Measurements from ENCODE around the gene KLK5. TPM values are rescaled to one million over a fixed set of nuclear protein-coding genes. Genes with fewer than 3 reads are reported as not detected.
"Not testable (repeated sequence)": the region's sequence is repeated elsewhere in the genome, so short reads cannot be mapped to it uniquely, and the experiment has no call there.

Gene KLK5
- total RNA-seq, 1 donor from 2014 or later = not detected

DNA sequence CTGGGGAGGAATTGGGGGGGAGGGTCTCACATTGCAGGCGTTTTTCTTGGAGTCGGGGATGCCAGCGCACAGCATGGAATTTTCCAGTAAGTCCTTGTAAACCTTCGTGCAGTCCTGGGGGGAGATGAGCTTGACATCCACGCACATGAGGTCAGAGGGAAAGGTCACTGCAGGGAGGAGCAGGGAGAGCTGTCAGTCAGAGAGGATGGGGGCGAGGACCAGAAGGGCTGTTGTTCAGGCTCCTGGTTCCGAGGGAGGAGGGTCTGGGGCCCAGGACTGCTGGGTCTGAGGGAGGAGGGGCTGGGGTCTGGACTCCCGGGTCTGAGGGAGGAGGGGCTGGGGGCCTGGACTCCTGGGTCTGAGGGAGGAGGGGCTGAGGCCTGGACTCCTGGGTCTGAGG is 26.9 kb upstream of the KLK5 start:
- Mint-ChIP-seq H3K4me1 (no peaks in the 10 kb centered on the region), H3K4me3 (no peak overlapping the region)
- intact Hi-C loops (cut with micrococcal nuclease) = no loop called here

DNA sequence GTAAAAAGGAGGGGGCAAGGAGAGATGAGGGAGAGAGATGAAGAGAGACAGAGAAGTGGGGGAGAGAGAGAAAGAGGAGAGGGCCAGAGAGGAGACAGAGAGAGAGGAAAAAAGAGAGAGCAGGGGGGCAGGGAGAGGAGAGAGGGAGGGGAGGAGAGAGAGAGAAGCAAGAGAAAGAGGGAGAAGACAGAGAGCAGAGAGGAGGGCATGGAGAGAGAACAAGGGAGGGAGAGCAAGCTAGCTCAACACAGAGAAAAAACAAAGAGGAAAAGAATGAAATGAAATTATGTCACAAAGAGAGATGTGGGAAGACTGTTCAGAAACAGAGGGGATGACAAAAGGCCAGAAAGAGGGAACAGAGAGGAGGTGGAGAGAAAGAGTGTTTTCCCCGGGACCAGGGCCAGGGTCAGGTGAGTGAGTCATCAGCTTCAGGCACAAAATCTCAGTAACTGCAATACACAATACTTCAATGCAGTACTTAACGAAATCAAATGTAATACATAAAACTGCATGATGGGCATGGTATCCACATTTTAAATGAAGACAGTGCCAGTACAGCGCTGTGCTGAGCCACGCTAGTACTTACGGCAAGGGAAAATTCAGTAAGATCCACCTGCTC is 26.0 kb upstream of the KLK5 start:
- no peaks in the 10 kb centered on the region for H3K4me1 Mint-ChIP-seq
- no peak overlapping the region for H3K27ac Mint-ChIP-seq

More for the DNA sequence above, 26.9 kb upstream of the KLK5 start:
- H3K27ac Mint-ChIP-seq = no peak overlapping the region
- no peak for DNase-seq
- peaks cover 14% of the 10 kb centered on the region for H3K27me3 Mint-ChIP-seq
- H3K9me3 Mint-ChIP-seq = no peaks in the 10 kb centered on the region
- no peaks in the 10 kb centered on the region for H3K36me3 Mint-ChIP-seq (ENCODE audit: low read depth)

DNA sequence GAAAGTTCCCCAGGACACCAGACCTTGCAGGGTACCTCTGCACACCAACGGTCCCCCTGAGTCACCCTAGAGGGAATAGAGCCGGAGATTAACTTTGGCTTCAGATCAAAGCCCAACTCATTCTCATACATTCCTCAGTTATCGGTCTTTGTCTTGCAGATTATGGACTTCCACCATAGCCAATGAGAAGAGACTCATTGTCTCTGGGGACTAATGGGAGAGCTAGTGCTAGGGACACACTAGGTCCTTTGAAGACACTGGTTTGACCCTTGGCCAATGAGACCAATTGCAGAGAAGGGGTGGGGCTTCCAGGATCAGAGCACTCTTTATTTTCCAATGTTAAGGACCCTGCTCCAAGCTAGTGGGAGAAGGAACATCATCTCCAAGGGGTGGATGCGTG is 24.8 kb upstream of the KLK5 start:
- no peaks in the 10 kb centered on the region for H3K9me3 Mint-ChIP-seq
- H3K4me1 Mint-ChIP-seq = no peaks in the 10 kb centered on the region
- H3K4me3 Mint-ChIP-seq = no peak overlapping the region
- no peaks in the 10 kb centered on the region for H3K36me3 Mint-ChIP-seq (ENCODE audit: low read depth)
- no peak for DNase-seq
- H3K27me3 Mint-ChIP-seq = peaks cover 11% of the 10 kb centered on the region
- no peak overlapping the region for H3K27ac Mint-ChIP-seq
- intact Hi-C loops (cut with micrococcal nuclease) = no loop called here

More for the DNA sequence above, 26.0 kb upstream of the KLK5 start:
- peaks cover 12% of the 10 kb centered on the region for H3K27me3 Mint-ChIP-seq
- no peaks in the 10 kb centered on the region for H3K9me3 Mint-ChIP-seq
- no peak overlapping the region for H3K4me3 Mint-ChIP-seq
- intact Hi-C loops (cut with micrococcal nuclease) = no loop called here
- no peaks in the 10 kb centered on the region for H3K36me3 Mint-ChIP-seq (ENCODE audit: low read depth)
- no peak for DNase-seq

DNA sequence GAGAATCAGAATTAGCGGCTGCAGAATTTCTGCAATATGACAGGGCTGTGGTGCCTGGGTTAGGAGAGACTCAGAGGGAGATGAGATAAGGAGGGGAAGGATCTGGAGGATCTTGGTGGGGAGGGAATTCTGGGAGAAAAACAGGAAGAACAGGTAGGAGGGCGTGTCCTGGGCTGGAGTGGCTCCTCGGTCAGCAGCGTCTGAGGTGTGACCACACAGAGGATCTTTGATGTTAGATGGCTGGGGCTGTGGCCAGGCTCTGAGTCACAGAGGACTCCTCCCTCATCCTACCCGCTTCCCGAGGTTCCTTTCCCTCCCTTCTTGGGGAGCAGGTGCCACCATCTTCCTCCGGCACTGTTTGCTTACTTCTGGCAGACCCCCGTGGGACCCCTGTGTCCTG is 22.9 kb upstream of the KLK5 start:
- H3K27me3 Mint-ChIP-seq = peaks cover 7% of the 10 kb centered on the region
- no peak overlapping the region for H3K4me3 Mint-ChIP-seq
- DNase-seq = no peak
- no peaks in the 10 kb centered on the region for H3K4me1 Mint-ChIP-seq
- H3K27ac Mint-ChIP-seq = no peak overlapping the region
- H3K9me3 Mint-ChIP-seq = no peaks in the 10 kb centered on the region
- intact Hi-C loops (cut with micrococcal nuclease) = no loop called here
- no peaks in the 10 kb centered on the region for H3K36me3 Mint-ChIP-seq (ENCODE audit: low read depth)

DNA sequence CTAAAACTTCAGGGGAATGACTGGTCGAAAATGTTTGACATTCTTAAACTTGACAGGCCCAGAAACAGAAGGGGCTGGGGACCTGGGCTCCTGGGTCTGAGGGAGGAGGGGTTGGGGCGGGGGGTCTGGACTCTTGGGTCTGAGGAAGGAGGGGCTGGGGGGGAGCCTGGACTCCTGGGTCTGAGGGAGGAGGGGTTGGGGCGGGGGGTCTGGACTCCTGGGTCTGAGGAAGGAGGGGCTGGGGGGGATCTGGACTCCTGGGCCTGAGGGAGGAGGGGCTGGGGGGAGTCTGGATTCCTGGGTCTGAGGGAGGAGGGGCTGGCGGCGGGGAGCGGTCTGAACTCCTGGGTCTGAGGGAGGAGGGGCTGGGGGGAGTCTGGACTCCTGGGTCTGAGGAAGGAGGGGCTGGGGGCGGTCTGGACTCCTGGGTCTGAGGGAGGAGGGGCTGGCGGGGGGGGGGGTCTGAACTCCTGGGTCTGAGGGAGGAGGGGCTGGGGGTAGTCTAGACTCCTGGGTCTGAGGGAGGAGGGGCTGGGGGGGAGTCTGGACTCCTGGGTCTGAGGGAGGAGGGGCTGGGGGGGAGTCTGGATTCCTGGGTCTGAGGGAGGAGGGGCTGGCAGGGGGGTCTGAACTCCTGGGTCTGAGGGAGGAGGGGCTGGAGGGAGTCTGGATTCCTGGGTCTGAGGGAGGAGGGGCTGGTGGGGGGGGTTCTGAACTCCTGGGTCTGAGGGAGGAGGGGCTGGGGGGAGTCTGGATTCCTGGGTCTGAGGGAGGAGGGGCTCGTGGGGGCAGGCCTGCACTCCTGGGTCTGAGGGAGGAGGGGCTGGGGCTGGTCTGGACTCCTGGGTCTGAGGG is 22.1 kb upstream of the KLK5 start:
- no peak for DNase-seq
- H3K36me3 Mint-ChIP-seq (ENCODE audit: low read depth) = no peaks in the 10 kb centered on the region
- peaks cover 7% of the 10 kb centered on the region for H3K27me3 Mint-ChIP-seq
- no peak overlapping the region for H3K27ac Mint-ChIP-seq
- H3K9me3 Mint-ChIP-seq = no peaks in the 10 kb centered on the region
- intact Hi-C loops (cut with micrococcal nuclease) = no loop called here
- no peaks in the 10 kb centered on the region for H3K4me1 Mint-ChIP-seq
- no peak overlapping the region for H3K4me3 Mint-ChIP-seq

DNA sequence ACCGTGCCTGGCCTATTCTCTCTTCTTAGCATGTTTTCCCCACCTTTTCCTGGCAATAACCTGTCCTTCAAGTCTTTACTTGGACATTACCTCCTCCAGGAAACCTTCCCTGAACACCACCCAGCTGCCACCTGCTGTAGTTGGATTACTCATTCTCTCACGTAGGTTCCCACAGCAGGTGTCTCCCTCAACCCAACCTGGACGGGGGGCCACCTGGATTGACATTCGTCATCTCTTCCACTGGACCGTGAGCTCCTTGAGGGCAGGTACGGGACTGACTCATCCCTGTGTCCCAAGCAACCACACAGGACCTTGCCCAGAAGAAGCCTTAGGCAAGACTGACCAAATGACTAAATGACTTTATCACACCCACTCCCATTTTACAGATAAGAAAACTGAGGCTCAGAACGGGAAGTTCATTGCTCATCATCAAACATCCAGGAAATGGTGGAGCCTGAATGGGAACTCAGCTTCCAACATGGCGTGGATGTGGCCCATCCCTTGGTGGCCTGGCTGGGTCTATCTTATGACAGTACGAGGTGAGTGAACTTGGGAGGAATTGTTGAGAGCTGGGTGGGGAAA is 20.0 kb upstream of the KLK5 start:
- Mint-ChIP-seq H3K27ac (no peak overlapping the region), H3K9me3 (no peaks in the 10 kb centered on the region), H3K36me3 (ENCODE audit: low read depth) (no peaks in the 10 kb centered on the region), H3K4me3 (no peak overlapping the region), H3K4me1 (no peaks in the 10 kb centered on the region), H3K27me3 (peaks cover 7% of the 10 kb centered on the region)
- intact Hi-C loops (cut with micrococcal nuclease) = no loop called here
- DNase-seq = no peak

DNA sequence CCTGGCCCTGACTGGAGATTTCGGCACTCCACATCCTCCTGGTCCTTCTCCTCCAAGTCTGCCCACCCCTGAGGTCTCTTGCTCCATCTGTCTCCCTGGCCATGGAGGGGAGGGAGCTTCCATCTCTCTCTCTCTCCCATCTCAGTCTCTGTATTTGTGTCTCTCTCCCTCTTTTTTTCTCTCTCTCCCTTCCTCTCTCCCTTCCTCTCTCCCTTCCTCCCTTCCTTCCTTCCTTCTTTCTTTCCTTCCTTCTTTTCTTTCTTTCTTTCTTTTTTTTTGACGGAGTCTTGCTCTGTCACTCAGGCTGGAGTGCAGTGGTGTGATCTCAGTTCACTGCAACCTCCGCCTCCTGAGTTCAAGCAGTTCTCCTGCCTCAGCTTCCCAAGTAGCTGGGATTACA is 17.0 kb upstream of the KLK5 start:
- H3K4me3 Mint-ChIP-seq = not testable (repeated sequence)

DNA sequence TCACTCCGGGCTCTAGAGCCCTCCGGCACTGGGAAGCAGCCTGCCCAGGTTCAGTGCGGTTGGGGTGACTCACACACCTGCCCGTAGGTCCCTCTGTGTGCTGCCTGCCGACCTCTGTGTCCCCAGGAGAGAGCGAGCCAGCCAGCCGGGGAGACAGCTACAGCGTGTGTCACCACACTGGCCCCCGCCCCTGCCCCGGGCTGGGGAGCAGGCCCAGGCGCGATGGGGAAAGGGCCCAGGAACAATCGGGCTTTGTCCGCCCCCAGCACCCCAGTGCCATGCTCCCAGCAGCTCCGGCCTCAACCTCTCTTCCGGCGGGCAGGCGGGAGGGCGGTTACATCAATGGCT is 16.5 kb upstream of the KLK5 start, which contains the start of gene KLK6:
TSS of gene KLK6 (minus strand) at position 179 of the 348 bp plus-strand sequence. CDS start 1,487 bp downstream, outside the sequence.
- no peak for DNase-seq
- H3K4me1 Mint-ChIP-seq = no peaks in the 10 kb centered on the region
- peaks cover 6% of the 10 kb centered on the region for H3K27me3 Mint-ChIP-seq
- intact Hi-C loops (cut with micrococcal nuclease) = no loop called here
- H3K9me3 Mint-ChIP-seq = no peaks in the 10 kb centered on the region
- no peak within 1 kb of the TSS for H3K27ac Mint-ChIP-seq
- H3K36me3 Mint-ChIP-seq (ENCODE audit: low read depth) = no peaks in the 10 kb centered on the region
- H3K4me3 Mint-ChIP-seq = no peak within 1 kb of the TSS

More for the DNA sequence above, 17.0 kb upstream of the KLK5 start:
- H3K27me3 Mint-ChIP-seq; H3K27ac Mint-ChIP-seq; H3K9me3 Mint-ChIP-seq; DNase-seq; H3K4me1 Mint-ChIP-seq; H3K36me3 Mint-ChIP-seq (ENCODE audit: low read depth); intact Hi-C loops (cut with micrococcal nuclease): not testable (repeated sequence)

DNA sequence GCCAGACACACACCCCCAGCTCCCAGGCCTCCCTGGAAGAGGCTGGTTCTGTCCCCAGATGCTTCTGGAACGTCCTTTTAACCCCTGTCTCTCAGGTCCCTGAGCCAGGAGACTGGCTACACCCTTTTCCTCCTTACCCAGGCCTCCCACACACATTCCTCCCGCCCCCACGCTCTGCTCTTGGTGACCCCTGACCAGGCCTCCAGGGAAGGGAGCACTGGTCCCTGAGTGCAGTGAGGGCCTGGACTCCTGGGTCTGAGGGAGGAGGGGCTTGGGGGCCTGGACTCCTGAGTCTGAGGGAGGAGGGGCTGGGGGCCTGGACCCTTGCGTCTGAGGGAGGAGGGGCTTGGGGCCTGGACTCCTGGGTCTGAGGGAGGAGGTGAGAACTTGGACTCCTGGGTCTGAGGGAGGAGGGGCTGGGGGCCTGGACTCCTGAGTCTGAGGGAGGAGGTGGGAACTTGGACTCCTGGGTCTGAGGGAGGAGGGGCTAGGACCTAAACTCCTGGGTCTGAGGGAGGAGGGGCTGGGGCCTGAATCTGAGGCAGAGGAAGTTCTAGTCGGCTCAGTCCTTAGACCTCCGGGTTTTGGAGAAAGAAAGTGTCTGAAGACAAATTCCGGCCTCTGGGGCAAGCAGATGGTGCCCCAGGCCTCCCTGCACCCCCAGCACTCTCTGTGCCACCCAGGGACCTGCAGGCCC is 16.0 kb upstream of the KLK5 start:
- Mint-ChIP-seq H3K27me3 (peaks cover 5% of the 10 kb centered on the region), H3K36me3 (ENCODE audit: low read depth) (no peaks in the 10 kb centered on the region), H3K4me1 (no peaks in the 10 kb centered on the region), H3K4me3 (no peak overlapping the region), H3K9me3 (no peaks in the 10 kb centered on the region), H3K27ac (no peak overlapping the region)
- intact Hi-C loops (cut with micrococcal nuclease) = no loop called here
- no peak for DNase-seq

DNA sequence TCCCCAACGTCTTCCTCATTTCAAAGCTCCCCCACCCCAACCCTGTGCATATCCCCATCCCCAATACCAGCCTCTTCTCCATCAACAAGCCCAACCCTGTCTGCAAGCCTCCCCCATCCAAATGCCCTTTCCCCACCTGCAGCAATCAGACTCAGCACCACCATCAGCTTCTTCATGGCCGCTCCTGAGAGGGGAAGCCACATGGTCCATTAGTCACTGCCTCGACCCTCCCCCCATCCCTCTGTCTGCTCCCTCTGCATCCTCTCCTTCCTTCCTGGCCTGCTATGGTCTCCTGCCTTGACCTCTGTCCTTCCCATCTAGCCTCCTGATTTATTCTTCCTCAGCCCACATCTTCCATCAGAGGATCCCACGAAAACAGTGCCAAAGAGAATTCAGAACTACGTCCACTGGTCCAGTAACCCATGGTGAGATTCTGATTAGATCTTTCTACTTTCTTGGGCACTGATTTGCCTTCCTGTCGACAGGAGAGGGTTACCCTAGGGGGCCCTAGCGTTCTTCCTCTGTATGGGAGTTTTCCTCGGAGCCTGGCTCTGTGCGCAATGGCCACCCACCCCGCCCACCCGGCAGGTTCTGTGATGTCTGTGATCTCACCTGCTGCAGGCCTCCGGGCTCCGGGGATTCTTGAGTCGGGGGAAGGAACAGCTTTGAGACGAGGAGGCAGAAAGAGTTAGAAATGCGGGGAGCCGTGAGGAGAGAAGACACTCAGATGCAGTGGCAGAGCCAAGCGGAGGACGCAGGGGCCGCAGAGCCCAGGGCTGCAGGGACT is 15.3 kb upstream of the KLK5 start:
- intact Hi-C loops (cut with micrococcal nuclease) = no loop called here
- Mint-ChIP-seq H3K27me3 (peaks cover 5% of the 10 kb centered on the region), H3K27ac (no peak overlapping the region), H3K9me3 (no peaks in the 10 kb centered on the region), H3K36me3 (ENCODE audit: low read depth) (no peaks in the 10 kb centered on the region), H3K4me3 (no peak overlapping the region), H3K4me1 (no peaks in the 10 kb centered on the region)
- DNase-seq = no peak

DNA sequence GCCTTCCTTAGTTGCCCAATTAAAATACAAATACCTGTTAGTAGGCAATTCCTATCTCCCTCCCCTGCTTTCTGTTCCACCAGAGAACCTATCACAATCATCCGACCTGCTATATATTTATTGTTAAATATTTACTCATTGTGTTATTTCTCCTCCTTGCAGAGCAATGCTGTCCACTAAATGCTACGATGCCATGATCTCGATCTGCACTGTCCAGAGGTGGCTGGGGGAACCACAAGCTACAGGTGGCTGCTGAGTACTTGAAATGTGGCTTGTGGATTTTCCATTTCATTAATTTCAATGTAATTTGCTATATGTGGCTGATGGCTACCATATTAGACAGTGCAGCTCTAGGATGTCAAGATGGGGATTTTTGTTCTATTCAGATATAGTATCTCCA is 11.4 kb upstream of the KLK5 start:
- no peak overlapping the region for H3K27ac Mint-ChIP-seq
- intact Hi-C loops (cut with micrococcal nuclease) = no loop called here

DNA sequence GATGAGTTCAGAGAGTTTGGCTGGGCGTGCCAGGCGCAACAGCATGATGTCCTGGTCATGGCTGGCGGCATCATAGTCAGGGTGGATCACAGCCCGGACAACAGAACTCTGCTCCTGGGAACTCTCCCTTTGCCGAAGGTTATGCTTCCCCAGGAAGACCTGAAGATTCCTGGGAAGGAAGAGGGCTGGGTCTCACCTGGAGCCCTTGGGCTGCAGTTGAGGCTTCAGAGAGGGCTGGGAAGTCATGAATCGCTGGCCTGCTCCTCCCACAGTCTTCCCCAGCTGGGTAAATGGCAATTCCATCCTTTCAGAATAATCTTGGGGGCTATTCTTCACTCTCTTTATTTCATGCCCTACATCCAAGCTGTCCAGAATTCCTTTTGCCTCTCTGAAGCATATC is 10.5 kb upstream of the KLK5 start:
- peaks cover 2% of the 10 kb centered on the region for H3K27me3 Mint-ChIP-seq
- H3K9me3 Mint-ChIP-seq = peaks cover 4% of the 10 kb centered on the region
- H3K27ac Mint-ChIP-seq = no peak overlapping the region
- DNase-seq = no peak
- intact Hi-C loops (cut with micrococcal nuclease) = no loop called here
- H3K4me3 Mint-ChIP-seq = no peak overlapping the region
- no peaks in the 10 kb centered on the region for H3K36me3 Mint-ChIP-seq (ENCODE audit: low read depth)
- no peaks in the 10 kb centered on the region for H3K4me1 Mint-ChIP-seq

More for the DNA sequence above, 11.4 kb upstream of the KLK5 start:
- peaks cover 2% of the 10 kb centered on the region for H3K27me3 Mint-ChIP-seq
- H3K36me3 Mint-ChIP-seq (ENCODE audit: low read depth) = no peaks in the 10 kb centered on the region
- H3K4me1 Mint-ChIP-seq = no peaks in the 10 kb centered on the region
- H3K4me3 Mint-ChIP-seq = no peak overlapping the region
- H3K9me3 Mint-ChIP-seq = peaks cover 4% of the 10 kb centered on the region
- no peak for DNase-seq

DNA sequence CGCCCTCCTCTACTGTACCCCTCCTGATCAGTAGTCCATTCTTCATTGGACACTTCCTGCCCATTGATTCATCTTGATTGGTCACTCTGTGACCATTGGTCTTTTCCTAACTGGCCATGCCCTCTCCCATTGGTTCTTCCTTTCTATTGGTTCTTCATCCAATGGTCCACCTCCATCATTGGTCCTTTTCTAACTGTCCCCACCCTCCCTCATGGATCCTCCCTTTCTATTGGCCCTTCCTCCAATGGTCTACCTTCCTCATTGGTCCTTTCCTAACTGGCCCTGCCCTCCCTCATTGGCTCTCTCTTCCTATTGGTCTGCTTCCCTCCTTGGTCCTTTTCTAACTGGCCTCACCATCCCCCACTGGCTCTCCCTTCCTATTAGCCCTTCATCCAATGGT is 9.4 kb upstream of the KLK5 start:
- Mint-ChIP-seq H3K4me3 (no peak overlapping the region), H3K27me3 (peaks cover 2% of the 10 kb centered on the region), H3K9me3 (peaks cover 4% of the 10 kb centered on the region), H3K27ac (no peak overlapping the region), H3K36me3 (ENCODE audit: low read depth) (no peaks in the 10 kb centered on the region), H3K4me1 (no peaks in the 10 kb centered on the region)
- DNase-seq = no peak
- intact Hi-C loops (cut with micrococcal nuclease) = no loop called here
